GM12878 (cell line): Measurements from ENCODE around the gene RNF223. TPM values are rescaled to one million over a fixed set of nuclear protein-coding genes. Genes with fewer than 3 reads are reported as not detected.

ENCODE experiments used
- ATAC-seq: fragments of 200-7000 bp; cut with Tn5 transposase; 3 replicates; pipeline ENCODE4 v1.9.1; 2020; ENCODE audit warnings: mild to moderate bottlenecking, moderate library complexity
- BruUV-seq: library from RNA; stranded (reverse); fragments of 400-500 nt; replicated peaks from 2 replicates; lab custom pipeline; 2021; lab: Mats Ljungman, UMichigan
- CTCF ChIA-PET: fragments of 300-600 bp; sonication (Branson Sonifier 250); formaldehyde crosslinking; extraction: SDS; loops from one replicate; lab custom pipeline; 2021; ENCODE audit warnings: inconsistent platforms; lab: Yijun Ruan, JAX
- POLR2A ChIA-PET: fragments of 350-600 bp; formaldehyde crosslinking; extraction: SDS; loops from one replicate; lab custom pipeline; 2021; ENCODE audit warnings: inconsistent platforms; lab: Charles Lee
- RAD21 ChIA-PET: fragments of 300-600 bp; sonication (Branson Sonifier 250); formaldehyde crosslinking; loops from one replicate; lab custom pipeline; 2023; ENCODE audit warnings: antibody characterized with exemption; ENCODE audit not compliant: unreplicated experiment; lab: Charles Lee
- SMC1A ChIA-PET: fragments of 300-600 bp; sonication (Branson Sonifier 250); formaldehyde crosslinking; loops from one replicate; lab custom pipeline; 2023; ENCODE audit not compliant: unreplicated experiment, uncharacterized antibody; lab: Charles Lee
- DNase-seq: peaks from one replicate; pipeline ENCODE4 v3.0.0-alpha.2; 2011; ENCODE audit warnings: low read depth, low spot score
- FAIRE-seq: peaks from 3 replicates; lab custom pipeline; 2011; peaks lifted over from hg19 to GRCh38; lab: Jason Lieb, UNC
- H2AFZ ChIP-seq: 2 replicates; pipeline ENCODE4 v1.6.0; 2011; ENCODE audit warnings: low read depth, low read length, control low read depth; ENCODE audit not compliant: control insufficient read depth
- H3K27ac ChIP-seq: 2 replicates; pipeline ENCODE4 v1.5.1; 2011; ENCODE audit warnings: control low read depth; ENCODE audit not compliant: control insufficient read depth, insufficient read depth
- H3K27me3 ChIP-seq, 2 experiments: replicated peaks in 1 of 2; 2 replicates each; pipeline versions ENCODE4 v1.6.0 to v1.6.1; 2011; ENCODE audit warnings: low read length in 1 of 2; ENCODE audit not compliant: control insufficient read depth in 2 of 2, insufficient read depth in 2 of 2
- H3K36me3 ChIP-seq, 2 experiments: 2 replicates each; pipeline ENCODE4 v1.5.1; 2011; ENCODE audit warnings: low read length in 1 of 2; ENCODE audit not compliant: control insufficient read depth in 2 of 2, insufficient read depth in 2 of 2
- H3K4me1 ChIP-seq: 2 replicates; pipeline ENCODE4 v1.6.1; 2011; ENCODE audit warnings: mild to moderate bottlenecking, low read length, moderate library complexity, mixed read lengths; ENCODE audit not compliant: control insufficient read depth, insufficient read depth
- H3K4me2 ChIP-seq: 2 replicates; pipeline ENCODE4 v1.6.0; 2011; ENCODE audit warnings: control low read depth; ENCODE audit not compliant: control insufficient read depth, insufficient read depth
- H3K4me3 ChIP-seq: fragments of 200-600 bp; sonication (generic); 2 replicates; pipeline ENCODE4 v1.5.1; 2016
- H3K79me2 ChIP-seq: 2 replicates; pipeline ENCODE4 v1.6.0; 2011; ENCODE audit warnings: low read length; ENCODE audit not compliant: control insufficient read depth, insufficient read depth
- H3K9ac ChIP-seq: 2 replicates; pipeline ENCODE4 v1.8.0; 2011; ENCODE audit warnings: low read length, control low read depth, mixed read lengths; ENCODE audit not compliant: control insufficient read depth, insufficient read depth
- H3K9me3 ChIP-seq: replicated peaks from 3 replicates; pipeline ENCODE4 v1.5.1; 2011; ENCODE audit warnings: mild to moderate bottlenecking, low read length; ENCODE audit not compliant: control insufficient read depth, insufficient read depth
- H4K20me1 ChIP-seq: 2 replicates; pipeline ENCODE4 v1.6.0; 2011; ENCODE audit not compliant: control insufficient read depth, insufficient read depth
- BHLHE40 ChIP-seq, 2 experiments: fragments of 450-650 bp in 1 of 2; IDR thresholded peaks; 2 replicates each; pipeline ENCODE4 v1.6.1; 2011 to 2017; ENCODE audit warnings: low read depth in 2 of 2, borderline replicate concordance in 1 of 2, improper control_type of control experiment in 1 of 2, low read length in 1 of 2, mild to moderate bottlenecking in 1 of 2
- BMI1 ChIP-seq: fragments of 450-650 bp; IDR thresholded peaks from 2 replicates; pipeline ENCODE4 v1.6.1; 2016; ENCODE audit warnings: mild to moderate bottlenecking, moderate library complexity, borderline replicate concordance
- CHD4 ChIP-seq: fragments of 200-600 bp; sonication (generic); IDR thresholded peaks from 2 replicates; pipeline ENCODE4 v1.6.1; 2016; ENCODE audit warnings: mild to moderate bottlenecking
- CTCF ChIP-seq, 3 experiments: IDR thresholded peaks in 2 of 3; conservative IDR thresholded peaks in 1 of 3; 2 replicates each; pipeline ENCODE4 v1.5.1; 2011; ENCODE audit warnings: low read depth in 3 of 3, low read length in 3 of 3, mild to moderate bottlenecking in 3 of 3, control low read depth in 2 of 3, moderate library complexity in 2 of 3, inconsistent platforms in 1 of 3, mixed read lengths in 1 of 3; ENCODE audit not compliant: control insufficient read depth in 2 of 3, insufficient read depth in 1 of 3; ENCODE audit errors: extremely low read depth in 1 of 3
- RUNX3 ChIP-seq: IDR thresholded peaks from 2 replicates; pipeline ENCODE4 v1.6.1; 2012; ENCODE audit warnings: low read length, inconsistent platforms
- ZSCAN29 ChIP-seq: fragments of 450-650 bp; IDR thresholded peaks from 2 replicates; pipeline ENCODE4 v1.6.1; 2017; ENCODE audit warnings: mild to moderate bottlenecking, moderate library complexity
- WGBS: methylation state at CpG from one replicate; pipeline ENCODE4 v1.1.6; 2016; ENCODE audit warnings: low lambda C conversion rate; ENCODE audit not compliant: insufficient replicate concordance, insufficient coverage; ENCODE audit errors: missing lambda C conversion rate; 5-methylcytosine and 5-hydroxymethylcytosine counted together
- in situ Hi-C: fragments of 300-500 bp; cut with MboI; formaldehyde crosslinking; loops from 9 replicates; pipeline ENCODE4 v1.14.3; 2018; ENCODE audit warnings: mixed read lengths
- intact Hi-C: fragments of 100-400 bp; cut with micrococcal nuclease; formaldehyde crosslinking; loops from one replicate; pipeline ENCODE4 v1.14.2; 2022; ENCODE audit not compliant: unreplicated experiment
- polyA plus RNA-seq, 11 experiments: library from polyadenylated mRNA; depleted of rRNA in 4 of 11; unstranded in 6 of 11; stranded (reverse) in 5 of 11; fragments of >200 nt; fragmentation: Nextera tagmentation in 4 of 11; fragmentation: Illumina TruSeq in 1 of 11; extraction: Ambion mirVana in 4 of 11; extraction: Trizol in 1 of 11; gene quantifications; 1 replicate in 1 of 11; 2 replicates in 10 of 11; pipeline versions ENCODE4 v1.2.1 to v1.2.3, GENCODE V29; 2011 to 2016; ENCODE audit warnings: inconsistent platforms in 2 of 11, missing spikeins in 2 of 11, low read depth in 1 of 11
- total RNA-seq, 4 experiments: library from RNA; depleted of rRNA in 3 of 4; stranded (reverse); fragments of >200 nt in 3 of 4; fragmentation: Illumina TruSeq in 1 of 4; extraction: Trizol in 1 of 4; gene quantifications; 2 replicates each; pipeline versions ENCODE4 v1.2.1 to v1.2.3, GENCODE V29; 2013 to 2021
- TF ChIP-seq, protein P1 (sequence below): fragments of 450-650 bp; IDR thresholded peaks from 2 replicates; pipeline ENCODE4 v1.6.1; 2016; ENCODE audit warnings: mild to moderate bottlenecking
- TF ChIP-seq, protein P2 (sequence below): fragments of 450-650 bp; conservative IDR thresholded peaks from 2 replicates; pipeline ENCODE4 v1.6.1; 2017; ENCODE audit warnings: mild to moderate bottlenecking, moderate library complexity

RNF223 gene
- total and polyA plus RNA-seq, 10 of the 15 experiments (the other 5 are each of a cell fraction or from before 2014, with no cell fraction given): 0.06 TPM; not detected in 9

DNA sequence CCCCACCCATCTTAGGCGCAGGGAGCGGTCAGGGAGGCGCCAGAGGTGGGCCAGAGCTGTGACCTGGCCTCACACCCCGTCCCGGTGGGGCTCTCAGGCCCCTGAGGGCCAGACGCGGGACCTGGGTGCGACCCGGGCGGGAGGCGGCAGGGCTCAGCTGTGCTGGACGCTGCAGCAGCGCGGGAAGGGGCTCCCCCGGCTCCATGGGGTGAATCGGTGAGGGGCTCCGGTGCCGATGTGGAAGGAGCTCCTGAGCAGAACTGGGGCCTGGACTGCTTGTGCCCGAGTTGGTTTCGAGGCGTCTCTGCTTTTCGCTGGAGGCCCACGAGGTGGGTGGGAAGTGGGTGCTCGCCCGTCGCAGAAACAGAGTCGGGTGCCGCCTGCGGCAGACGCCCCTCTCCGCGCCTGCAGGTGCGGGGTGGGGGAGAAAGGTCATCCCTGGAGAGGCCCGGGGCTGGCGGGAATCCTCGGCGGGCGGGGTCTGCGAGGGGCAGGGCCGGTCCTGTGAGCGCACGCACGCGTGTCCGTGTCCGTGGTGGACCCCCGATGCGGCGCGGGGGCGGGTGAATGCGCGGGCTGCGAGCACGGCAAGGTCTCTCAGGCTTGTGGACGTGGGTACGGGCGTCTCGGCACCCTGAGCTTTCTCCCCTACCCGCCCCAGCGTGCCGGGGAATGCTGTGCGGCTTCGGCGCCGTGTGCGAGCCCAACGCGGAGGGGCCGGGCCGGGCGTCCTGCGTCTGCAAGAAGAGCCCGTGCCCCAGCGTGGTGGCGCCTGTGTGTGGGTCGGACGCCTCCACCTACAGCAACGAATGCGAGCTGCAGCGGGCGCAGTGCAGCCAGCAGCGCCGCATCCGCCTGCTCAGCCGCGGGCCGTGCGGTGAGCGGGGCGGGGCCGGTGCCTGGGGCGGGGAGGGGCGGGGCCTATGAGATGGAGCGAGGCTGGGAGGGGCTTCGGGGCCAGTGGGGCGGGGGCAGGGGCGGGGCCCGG lies 33.8 kb downstream of the RNF223 start (continued):
- TF ChIP-seq, protein P1, sequence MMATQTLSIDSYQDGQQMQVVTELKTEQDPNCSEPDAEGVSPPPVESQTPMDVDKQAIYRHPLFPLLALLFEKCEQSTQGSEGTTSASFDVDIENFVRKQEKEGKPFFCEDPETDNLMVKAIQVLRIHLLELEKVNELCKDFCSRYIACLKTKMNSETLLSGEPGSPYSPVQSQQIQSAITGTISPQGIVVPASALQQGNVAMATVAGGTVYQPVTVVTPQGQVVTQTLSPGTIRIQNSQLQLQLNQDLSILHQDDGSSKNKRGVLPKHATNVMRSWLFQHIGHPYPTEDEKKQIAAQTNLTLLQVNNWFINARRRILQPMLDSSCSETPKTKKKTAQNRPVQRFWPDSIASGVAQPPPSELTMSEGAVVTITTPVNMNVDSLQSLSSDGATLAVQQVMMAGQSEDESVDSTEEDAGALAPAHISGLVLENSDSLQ: no peak

DNA sequence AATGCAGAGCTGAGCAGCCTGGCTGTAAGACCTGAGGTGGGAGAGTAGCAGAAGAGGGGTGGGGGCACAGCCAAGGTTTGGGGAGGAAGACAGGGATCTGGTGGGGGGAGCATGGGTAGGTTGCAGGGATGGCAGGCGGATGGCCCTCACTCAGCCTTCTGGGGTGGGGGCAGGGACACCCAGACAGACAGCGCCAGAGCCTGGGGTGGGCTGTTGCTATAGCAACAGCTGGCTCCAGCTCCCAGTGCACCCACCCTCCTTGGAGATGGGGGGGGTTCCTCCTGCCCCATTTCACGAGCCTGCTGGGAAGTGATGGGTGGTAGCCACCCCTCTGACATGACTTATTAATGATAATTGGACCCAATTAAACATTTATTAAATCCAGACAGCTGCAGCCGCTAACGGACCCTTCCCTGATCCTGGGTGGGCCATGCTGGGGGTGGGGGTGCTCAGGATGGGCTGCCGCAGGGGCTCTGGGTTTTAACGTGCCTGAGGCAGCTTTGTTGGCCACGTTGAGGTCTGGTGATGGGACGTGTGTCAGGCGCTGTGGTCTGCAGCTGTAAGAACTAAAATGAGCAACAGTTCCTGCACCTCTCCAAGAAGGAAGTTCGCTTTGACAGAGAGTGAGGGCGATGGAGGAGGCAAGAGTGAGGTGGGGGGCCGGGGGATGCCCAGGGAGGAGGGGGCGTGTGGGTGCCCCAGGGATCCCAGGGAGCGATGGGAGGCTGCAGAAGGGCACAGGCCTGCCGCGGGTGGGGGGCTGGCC lies 34.8 kb downstream of the RNF223 start:
- ChIA-PET SMC1A (interaction anchor here (0.9 to 2.2 kb wide), 7 partner anchors 8 to 252 kb away, joined by 3 to 14 read pairs (median 4); partner anchors contain the start of gene ISG15), POLR2A (interaction anchor here (0.6 to 2.4 kb wide), 9 partner anchors 19 to 211 kb away, joined by 3 to 9 read pairs (median 6); no protein-coding TSS in a partner anchor), RAD21 (interaction anchor here (0.6 to 3.5 kb wide), 5 partner anchors 7 to 212 kb away, joined by 3 to 26 read pairs (median 5); partner anchors contain the start of gene ISG15), CTCF (interaction anchor here (0.9 to 3.3 kb wide), 6 partner anchors 8 to 80 kb away, joined by 3 to 29 read pairs (median 4); no protein-coding TSS in a partner anchor)
- no peak for FAIRE-seq
- Histone ChIP-seq H3K27me3 (no peaks in the 10 kb centered on the region), H2AFZ (no peak overlapping the region), H3K4me3 (peak overlapping the region; percentile 32; the same call in 1 of the 2 replicates), H3K36me3 (peaks cover 0 to 7% of the 10 kb centered on the region in 2 experiments; a peak in 2 of 4 replicates), H3K4me1 (peaks cover 28% of the 10 kb centered on the region), H4K20me1 (no peaks in the 10 kb centered on the region), H3K27ac (no peak overlapping the region), H3K9me3 (no peaks in the 10 kb centered on the region), H3K9ac (no peak overlapping the region), H3K79me2 (no peaks in the 10 kb centered on the region), H3K4me2 (peak overlapping the region; percentile 93)
- intact Hi-C loops: loop anchor here (1.0 kb wide), 1 partner anchor 25 kb away; no protein-coding TSS in a partner anchor
- in situ Hi-C loops: no loop called here
- no peak for TF ChIP-seq ZSCAN29
- peak; percentile 34; the same call in 1 of the 2 replicates for TF ChIP-seq BMI1
- TF ChIP-seq, protein P2, sequence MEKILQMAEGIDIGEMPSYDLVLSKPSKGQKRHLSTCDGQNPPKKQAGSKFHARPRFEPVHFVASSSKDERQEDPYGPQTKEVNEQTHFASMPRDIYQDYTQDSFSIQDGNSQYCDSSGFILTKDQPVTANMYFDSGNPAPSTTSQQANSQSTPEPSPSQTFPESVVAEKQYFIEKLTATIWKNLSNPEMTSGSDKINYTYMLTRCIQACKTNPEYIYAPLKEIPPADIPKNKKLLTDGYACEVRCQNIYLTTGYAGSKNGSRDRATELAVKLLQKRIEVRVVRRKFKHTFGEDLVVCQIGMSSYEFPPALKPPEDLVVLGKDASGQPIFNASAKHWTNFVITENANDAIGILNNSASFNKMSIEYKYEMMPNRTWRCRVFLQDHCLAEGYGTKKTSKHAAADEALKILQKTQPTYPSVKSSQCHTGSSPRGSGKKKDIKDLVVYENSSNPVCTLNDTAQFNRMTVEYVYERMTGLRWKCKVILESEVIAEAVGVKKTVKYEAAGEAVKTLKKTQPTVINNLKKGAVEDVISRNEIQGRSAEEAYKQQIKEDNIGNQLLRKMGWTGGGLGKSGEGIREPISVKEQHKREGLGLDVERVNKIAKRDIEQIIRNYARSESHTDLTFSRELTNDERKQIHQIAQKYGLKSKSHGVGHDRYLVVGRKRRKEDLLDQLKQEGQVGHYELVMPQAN: no peak
- TF ChIP-seq CHD4: no peak
- no peak for TF ChIP-seq CTCF (IDR thresholded peaks at IDR 0.05 in 2 of 3, conservative IDR thresholded peaks at IDR 0.05 in 1 of 3; ENCODE audit: control insufficient read depth in 2 of 3, extremely low read depth in 1 of 3, insufficient read depth in 1 of 3, low read depth in 3 of 3, low read length in 3 of 3)
- peak in 1 of 2 experiments; percentile 36; a peak in 1 of 4 replicates for TF ChIP-seq BHLHE40 (IDR thresholded peaks at IDR 0.05; ENCODE audit: borderline replicate concordance in 1 of 2, low read depth in 2 of 2, low read length in 1 of 2)
- peak; percentile 56; the same call in 1 of the 2 replicates for TF ChIP-seq RUNX3
- WGBS: 13% methylated on average over 16 of the region's 17 CpGs
- peak; percentile 18 for ATAC-seq
- no peak for DNase-seq
- no TSS peak for BruUV-seq
